Memory B cell (primary cell): ENCODE data around the gene TNXB.
"Not testable (repeated sequence)": the region's sequence is repeated elsewhere in the genome, so short reads cannot be mapped to it uniquely, and the experiment has no call there.

ENCODE experiments used
- ATAC-seq: fragments of 150-1000 bp; cut with Tn5 transposase; 2 replicates; pipeline ENCODE4 v1.10.0; 2021; ENCODE audit warnings: low read depth, mild to moderate bottlenecking, moderate library complexity
- DNase-seq, 2 donors: peaks; one replicate each; pipeline ENCODE4 v3.0.0; 2022; ENCODE audit warnings: low spot score in 2 of 2
- H3K27ac Mint-ChIP-seq: one replicate; pipeline ENCODE4 v1.8.0; 2022; ENCODE audit warnings: mild to moderate bottlenecking, moderate library complexity, mixed read lengths
- H3K27me3 Mint-ChIP-seq: one replicate; pipeline ENCODE4 v1.8.0; 2022; ENCODE audit warnings: mixed read lengths
- H3K36me3 Mint-ChIP-seq: one replicate; pipeline ENCODE4 v1.8.0; 2022; ENCODE audit warnings: mild to moderate bottlenecking, mixed read lengths
- H3K4me1 Mint-ChIP-seq: one replicate; pipeline ENCODE4 v1.8.0; 2022; ENCODE audit warnings: mixed read lengths
- H3K4me3 Mint-ChIP-seq: one replicate; pipeline ENCODE4 v1.8.0; 2022; ENCODE audit warnings: mild to moderate bottlenecking, moderate library complexity, mixed read lengths
- H3K9me3 Mint-ChIP-seq: one replicate; pipeline ENCODE4 v1.8.0; 2022; ENCODE audit warnings: mixed read lengths

The TNXB gene

GRCh38 chr6:32014547-32014946 lies 94.6 kb downstream of the TNXB start, which contains the start of gene C4B:
Gene C4B (plus strand): TSS chr6:32014795. CDS start chr6:32014846, 51 bp downstream.
- H3K36me3 Mint-ChIP-seq, H3K4me3 Mint-ChIP-seq, H3K27ac Mint-ChIP-seq, DNase-seq, ATAC-seq, H3K27me3 Mint-ChIP-seq, H3K4me1 Mint-ChIP-seq, H3K9me3 Mint-ChIP-seq: not testable (repeated sequence)

DNA sequence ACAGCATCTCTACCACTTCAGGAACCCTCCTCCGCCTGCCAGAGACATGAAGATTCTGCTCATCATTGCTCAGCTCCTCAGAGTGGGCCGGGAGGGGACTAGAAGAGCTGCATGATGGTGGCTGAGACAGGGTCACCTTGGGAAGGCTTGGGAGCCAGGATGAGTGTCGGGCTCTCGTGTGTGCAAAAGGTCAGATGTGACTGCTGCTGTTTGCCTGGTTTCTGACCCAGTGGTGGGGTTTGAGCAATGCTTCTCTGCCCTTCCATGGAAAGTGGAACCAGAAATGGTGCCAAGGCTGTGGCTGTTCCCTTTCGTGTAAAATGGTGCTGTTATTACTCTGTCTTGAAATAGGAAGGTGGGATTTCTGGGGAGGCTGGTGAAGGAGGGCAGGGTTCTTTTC lies 95.4 kb downstream of the TNXB start:
- H3K9me3 Mint-ChIP-seq, DNase-seq, H3K36me3 Mint-ChIP-seq, ATAC-seq, H3K27me3 Mint-ChIP-seq, H3K27ac Mint-ChIP-seq, H3K4me1 Mint-ChIP-seq, H3K4me3 Mint-ChIP-seq: not testable (repeated sequence)

DNA sequence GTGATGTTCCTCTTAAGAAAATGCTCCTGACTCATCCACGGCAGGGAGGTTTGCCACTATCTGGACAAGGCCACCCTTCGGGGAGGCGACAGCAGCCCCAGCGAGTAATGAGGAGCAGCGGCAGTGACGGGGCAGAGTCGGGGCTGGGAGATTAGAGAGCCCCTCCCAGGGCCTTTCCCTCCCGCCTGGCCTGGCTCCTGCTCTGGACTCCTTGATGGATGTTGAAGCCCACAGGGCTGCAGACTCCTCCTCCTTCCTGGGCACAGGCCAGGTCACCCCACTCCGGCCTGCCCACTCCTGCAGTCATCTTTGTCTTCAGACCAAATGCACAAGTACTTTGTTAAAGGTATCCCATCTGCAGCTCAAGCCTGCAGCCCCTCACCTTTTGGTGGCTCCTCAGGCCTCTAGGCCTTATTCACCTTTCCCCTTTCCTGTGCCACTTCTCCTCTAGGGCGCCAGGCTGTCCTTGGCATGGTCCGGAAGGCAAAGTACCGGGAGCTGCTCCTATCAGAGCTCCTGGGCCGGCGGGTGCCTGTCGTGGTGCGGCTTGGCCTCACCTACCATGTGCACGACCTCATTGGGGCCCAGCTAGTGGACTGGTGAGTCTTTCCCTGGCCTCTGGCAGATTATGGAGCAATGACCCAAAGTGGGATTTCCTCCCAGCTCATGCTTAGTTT lies 96.1 kb downstream of the TNXB start:
- ATAC-seq, H3K36me3 Mint-ChIP-seq, H3K4me1 Mint-ChIP-seq, H3K27me3 Mint-ChIP-seq, DNase-seq, H3K4me3 Mint-ChIP-seq, H3K27ac Mint-ChIP-seq, H3K9me3 Mint-ChIP-seq: not testable (repeated sequence)

- not testable (repeated sequence) for H3K36me3 Mint-ChIP-seq, DNase-seq, H3K4me3 Mint-ChIP-seq, H3K4me1 Mint-ChIP-seq, H3K9me3 Mint-ChIP-seq, H3K27me3 Mint-ChIP-seq, ATAC-seq, H3K27ac Mint-ChIP-seq
These were observed 98.1 kb downstream of the TNXB start for GRCh38 chr6:32010856-32011530.

DNA sequence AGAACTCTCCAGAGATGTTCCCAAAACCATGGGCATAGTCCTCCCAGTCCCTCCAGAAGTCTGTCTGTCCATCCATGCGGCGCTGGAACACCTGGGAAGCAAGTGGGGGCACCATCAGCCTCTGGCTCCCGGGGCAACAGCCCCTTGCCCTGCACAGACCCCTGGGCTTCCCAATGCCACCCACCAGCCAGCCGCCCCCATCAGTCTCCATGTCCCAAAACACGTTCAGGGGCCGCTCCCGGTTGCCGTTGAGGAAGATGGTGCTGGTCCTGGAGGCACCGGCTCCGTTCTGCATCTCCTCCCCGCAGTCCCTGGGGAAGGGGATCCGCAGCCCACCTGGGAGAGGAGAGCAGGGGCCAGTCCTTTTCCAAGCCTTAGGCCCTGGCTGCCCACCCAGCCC lies 99.6 kb downstream of the TNXB start:
- H3K4me3 Mint-ChIP-seq, H3K27me3 Mint-ChIP-seq, H3K4me1 Mint-ChIP-seq, H3K36me3 Mint-ChIP-seq, H3K27ac Mint-ChIP-seq, DNase-seq, H3K9me3 Mint-ChIP-seq, ATAC-seq: not testable (repeated sequence)

DNA sequence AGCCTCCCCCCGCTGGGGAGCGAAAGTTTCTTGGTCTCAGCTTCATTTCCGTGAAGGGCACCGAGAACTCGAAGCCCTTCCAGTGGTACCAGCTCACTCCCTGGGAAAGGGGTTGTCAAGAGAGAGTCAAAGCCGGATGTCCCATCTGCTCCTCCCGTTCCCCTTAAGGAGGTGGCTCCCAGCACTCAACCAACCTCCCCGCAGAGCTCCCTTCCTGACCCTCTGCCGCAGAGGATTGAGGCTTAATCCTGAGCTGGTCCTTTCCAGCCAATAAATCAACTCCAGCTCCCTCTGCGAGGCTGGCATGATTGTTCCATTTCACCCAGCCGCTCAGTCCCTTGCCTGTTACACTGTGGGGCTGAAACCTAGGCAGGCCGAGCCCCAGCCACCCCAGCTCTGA lies 100.5 kb downstream of the TNXB start:
- H3K36me3 Mint-ChIP-seq, H3K9me3 Mint-ChIP-seq, ATAC-seq, H3K4me3 Mint-ChIP-seq, H3K27me3 Mint-ChIP-seq, H3K4me1 Mint-ChIP-seq, H3K27ac Mint-ChIP-seq, DNase-seq: not testable (repeated sequence)

DNA sequence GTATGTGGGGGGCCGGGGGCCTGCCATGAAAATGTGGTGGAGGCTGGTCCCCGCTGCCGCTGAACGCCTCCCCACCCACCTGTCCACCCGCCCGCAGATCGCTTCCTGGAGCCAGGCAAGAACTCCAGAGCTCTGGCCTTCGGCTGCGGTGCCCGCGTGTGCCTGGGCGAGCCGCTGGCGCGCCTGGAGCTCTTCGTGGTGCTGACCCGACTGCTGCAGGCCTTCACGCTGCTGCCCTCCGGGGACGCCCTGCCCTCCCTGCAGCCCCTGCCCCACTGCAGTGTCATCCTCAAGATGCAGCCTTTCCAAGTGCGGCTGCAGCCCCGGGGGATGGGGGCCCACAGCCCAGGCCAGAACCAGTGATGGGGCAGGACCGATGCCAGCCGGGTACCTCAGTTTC lies 101.1 kb downstream of the TNXB start:
- H3K36me3 Mint-ChIP-seq, ATAC-seq, H3K9me3 Mint-ChIP-seq, DNase-seq, H3K4me1 Mint-ChIP-seq, H3K27ac Mint-ChIP-seq, H3K27me3 Mint-ChIP-seq, H3K4me3 Mint-ChIP-seq: not testable (repeated sequence)

DNA sequence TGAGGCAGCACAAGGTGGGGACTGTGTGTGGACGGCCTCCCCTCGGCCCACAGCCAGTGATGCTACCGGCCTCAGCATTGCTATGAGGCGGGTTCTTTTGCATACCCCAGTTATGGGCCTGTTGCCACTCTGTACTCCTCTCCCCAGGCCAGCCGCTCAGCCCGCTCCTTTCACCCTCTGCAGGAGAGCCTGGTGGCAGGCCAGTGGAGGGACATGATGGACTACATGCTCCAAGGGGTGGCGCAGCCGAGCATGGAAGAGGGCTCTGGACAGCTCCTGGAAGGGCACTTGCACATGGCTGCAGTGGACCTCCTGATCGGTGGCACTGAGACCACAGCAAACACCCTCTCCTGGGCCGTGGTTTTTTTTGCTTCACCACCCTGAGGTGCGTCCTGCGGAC lies 102.1 kb downstream of the TNXB start:
- not testable (repeated sequence) for H3K4me3 Mint-ChIP-seq, H3K9me3 Mint-ChIP-seq, H3K36me3 Mint-ChIP-seq, ATAC-seq, DNase-seq, H3K4me1 Mint-ChIP-seq, H3K27ac Mint-ChIP-seq, H3K27me3 Mint-ChIP-seq

DNA sequence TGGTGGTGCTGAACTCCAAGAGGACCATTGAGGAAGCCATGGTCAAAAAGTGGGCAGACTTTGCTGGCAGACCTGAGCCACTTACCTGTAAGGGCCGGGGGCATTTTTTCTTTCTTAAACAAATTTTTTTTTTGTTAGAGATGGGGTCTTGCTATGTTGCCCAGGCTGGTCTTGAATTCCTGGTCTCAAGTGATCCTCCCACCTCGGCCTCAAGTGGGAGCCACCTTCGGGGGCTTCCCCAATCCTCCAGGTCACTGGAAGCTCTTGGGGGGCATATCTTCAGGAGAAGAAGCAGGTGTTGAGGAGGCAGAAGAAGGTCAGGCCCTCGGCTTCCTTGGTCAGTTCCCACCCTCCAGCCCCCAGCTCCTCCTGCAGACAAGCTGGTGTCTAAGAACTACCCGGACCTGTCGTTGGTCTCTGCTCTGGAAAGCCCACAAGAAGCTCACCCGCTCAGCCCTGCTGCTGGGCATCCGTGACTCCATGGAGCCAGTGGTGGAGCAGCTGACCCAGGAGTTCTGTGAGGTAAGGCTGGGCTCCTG lies 103.1 kb downstream of the TNXB start:
- DNase-seq, H3K36me3 Mint-ChIP-seq, H3K4me3 Mint-ChIP-seq, H3K27ac Mint-ChIP-seq, H3K9me3 Mint-ChIP-seq, ATAC-seq, H3K27me3 Mint-ChIP-seq, H3K4me1 Mint-ChIP-seq: not testable (repeated sequence)

- not testable (repeated sequence) for H3K4me3 Mint-ChIP-seq, H3K4me1 Mint-ChIP-seq, H3K9me3 Mint-ChIP-seq, H3K27ac Mint-ChIP-seq, H3K36me3 Mint-ChIP-seq, H3K27me3 Mint-ChIP-seq, DNase-seq, ATAC-seq
These were observed 103.6 kb downstream of the TNXB start for GRCh38 chr6:32005538-32005880.

DNA sequence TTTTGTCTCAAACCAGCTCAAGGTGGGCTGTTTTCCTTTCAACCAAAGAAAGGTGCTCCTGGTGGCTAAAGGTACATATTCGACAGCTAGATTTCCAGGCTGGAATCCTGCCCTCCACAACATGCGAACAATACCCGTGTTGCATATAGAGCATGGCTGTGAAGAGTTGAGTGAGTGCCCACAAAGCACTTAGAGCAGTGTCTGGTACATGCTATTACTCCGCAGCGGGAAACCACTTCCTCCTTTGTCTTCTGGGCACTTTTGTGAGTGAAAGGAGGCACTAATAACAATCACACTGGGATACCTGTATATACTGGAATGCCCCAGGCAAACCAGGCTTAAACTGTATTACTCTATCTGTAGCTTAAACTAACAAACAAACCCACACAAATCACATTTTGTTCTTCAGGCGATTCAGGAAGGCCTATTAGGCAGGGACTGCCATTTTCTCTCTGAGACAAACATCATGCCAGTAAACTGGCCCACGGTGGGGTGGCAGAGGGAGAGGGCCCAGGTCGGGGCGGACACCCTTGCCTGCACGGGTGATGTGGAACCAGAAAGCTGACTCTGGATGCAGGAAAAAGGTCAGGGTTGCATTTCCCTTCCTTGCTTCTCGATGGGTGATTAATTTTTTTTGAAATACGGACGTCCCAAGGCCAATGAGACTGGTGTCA lies 104.1 kb downstream of the TNXB start:
- H3K27me3 Mint-ChIP-seq, H3K9me3 Mint-ChIP-seq, H3K27ac Mint-ChIP-seq, H3K36me3 Mint-ChIP-seq, H3K4me3 Mint-ChIP-seq, H3K4me1 Mint-ChIP-seq: not testable (repeated sequence)
- ATAC-seq (peak; percentile 88), DNase-seq (peak in 1 of 2 donors; percentile 9)

DNA sequence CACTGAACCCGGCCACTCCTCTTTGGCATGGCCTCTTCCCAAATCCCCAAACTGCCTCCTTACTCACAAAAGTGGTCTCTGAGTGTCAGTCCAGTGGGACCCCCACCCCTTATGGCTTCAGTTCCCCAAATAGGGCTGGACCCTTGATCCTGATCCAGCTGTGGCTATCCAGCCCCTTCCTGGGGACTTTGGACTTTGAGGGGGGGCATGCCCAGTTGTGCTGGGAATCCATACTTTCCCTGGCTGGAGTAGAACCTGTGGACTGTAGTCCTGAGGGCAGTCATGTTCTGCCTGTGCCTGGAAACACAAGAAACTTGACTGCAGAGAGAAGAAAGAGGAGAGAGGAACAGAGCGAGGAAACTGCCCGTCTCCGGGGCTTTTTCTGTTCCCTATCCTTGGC lies 104.7 kb downstream of the TNXB start:
- not testable (repeated sequence) for H3K4me3 Mint-ChIP-seq

GRCh38 chr6:32003301-32003700 lies 105.8 kb downstream of the TNXB start:
- H3K4me3 Mint-ChIP-seq, H3K9me3 Mint-ChIP-seq, H3K27ac Mint-ChIP-seq, H3K4me1 Mint-ChIP-seq, H3K27me3 Mint-ChIP-seq, ATAC-seq, H3K36me3 Mint-ChIP-seq, DNase-seq: not testable (repeated sequence)

More for the DNA sequence above, 104.7 kb downstream of the TNXB start:
- H3K27ac Mint-ChIP-seq, H3K36me3 Mint-ChIP-seq, H3K27me3 Mint-ChIP-seq, ATAC-seq, H3K9me3 Mint-ChIP-seq, DNase-seq, H3K4me1 Mint-ChIP-seq: not testable (repeated sequence)

- not testable (repeated sequence) for H3K27me3 Mint-ChIP-seq, H3K4me1 Mint-ChIP-seq, DNase-seq, H3K9me3 Mint-ChIP-seq, H3K27ac Mint-ChIP-seq, H3K4me3 Mint-ChIP-seq, ATAC-seq, H3K36me3 Mint-ChIP-seq
These were observed 106.4 kb downstream of the TNXB start for GRCh38 chr6:32002546-32003268.
